KMS-11 (cell line): ENCODE results near the gene PCDHB6.
"Not testable (repeated sequence)": the region's sequence is repeated elsewhere in the genome, so short reads cannot be mapped to it uniquely, and the experiment has no call there.

Experiments
- H2AFZ ChIP-seq: fragments of 200-600 bp; sonication (generic); 2 replicates; pipeline ENCODE4 v1.6.1; 2016; ENCODE audit warnings: antibody characterized with exemption, mixed run types, low read depth
- H3K27ac ChIP-seq: fragments of 200-600 bp; sonication (generic); 2 replicates; pipeline ENCODE4 v1.6.1; 2016; ENCODE audit warnings: mild to moderate bottlenecking, mixed run types
- H3K27me3 ChIP-seq: fragments of 200-600 bp; sonication (generic); 2 replicates; pipeline ENCODE4 v1.6.1; 2017; ENCODE audit warnings: mild to moderate bottlenecking, low read depth, mixed run types, moderate library complexity; ENCODE audit not compliant: insufficient read depth
- H3K36me3 ChIP-seq: fragments of 200-600 bp; sonication (generic); 2 replicates; pipeline ENCODE4 v1.6.1; 2017; ENCODE audit warnings: mild to moderate bottlenecking, mixed run types; ENCODE audit not compliant: insufficient read depth
- H3K4me1 ChIP-seq: fragments of 200-600 bp; sonication (generic); 2 replicates; pipeline ENCODE4 v1.6.1; 2016; ENCODE audit warnings: mild to moderate bottlenecking, low read depth, mixed run types; ENCODE audit not compliant: poor library complexity, severe bottlenecking
- H3K4me2 ChIP-seq: fragments of 200-600 bp; sonication (generic); 2 replicates; pipeline ENCODE4 v1.7.0; 2016; ENCODE audit warnings: mild to moderate bottlenecking, mixed run types
- H3K4me3 ChIP-seq: fragments of 200-600 bp; sonication (generic); IDR thresholded peaks from 2 replicates; pipeline ENCODE4 v1.6.1; 2017; ENCODE audit warnings: low read depth, low read length, mixed read lengths; ENCODE audit not compliant: insufficient read depth
- H3K79me2 ChIP-seq: fragments of 200-600 bp; sonication (generic); 2 replicates; pipeline ENCODE4 v1.6.1; 2016; ENCODE audit warnings: low read depth, mixed run types; ENCODE audit not compliant: insufficient read depth
- H3K9ac ChIP-seq: fragments of 200-600 bp; sonication (generic); 2 replicates; pipeline ENCODE4 v1.6.1; 2016; ENCODE audit warnings: mild to moderate bottlenecking, mixed run types
- H4K20me1 ChIP-seq: fragments of 200-600 bp; sonication (generic); 2 replicates; pipeline ENCODE4 v1.6.1; 2016; ENCODE audit warnings: mild to moderate bottlenecking, mixed run types; ENCODE audit not compliant: insufficient read depth
- TF ChIP-seq, protein P1 (sequence below): fragments of 200-600 bp; sonication (generic); conservative IDR thresholded peaks from 2 replicates; pipeline ENCODE4 v1.6.1; 2017; ENCODE audit warnings: low read depth, mild to moderate bottlenecking, antibody characterized with exemption, low read length, moderate library complexity, mixed read lengths

PCDHB6 gene

DNA sequence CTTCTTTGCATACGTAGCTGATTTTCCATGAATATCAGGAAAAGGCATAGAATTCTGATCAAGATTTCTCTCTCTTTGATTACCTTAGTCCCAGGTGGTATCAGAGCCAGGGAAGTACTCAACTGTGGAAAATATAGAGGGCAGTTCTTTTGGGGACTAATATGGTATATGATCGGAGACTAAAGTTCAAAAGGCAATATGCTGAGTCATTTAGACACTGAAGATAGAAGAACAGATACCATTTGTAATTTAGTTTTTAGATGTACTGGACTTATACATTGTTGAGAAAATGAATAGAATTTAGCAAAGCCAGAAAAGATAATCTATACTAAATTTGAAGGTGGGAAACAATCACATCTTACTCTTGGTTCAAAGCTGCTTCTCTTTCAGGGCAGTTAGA, 44.5 kb upstream of the PCDHB6 start:
- Histone ChIP-seq H3K79me2 (no peaks in the 10 kb centered on the region), H3K27me3 (no peaks in the 10 kb centered on the region), H3K4me2 (no peak overlapping the region), H3K27ac (no peak overlapping the region), H3K4me3 (no peak overlapping the region), H3K4me1 (no peaks in the 10 kb centered on the region), H4K20me1 (no peaks in the 10 kb centered on the region), H2AFZ (no peak overlapping the region), H3K9ac (no peak overlapping the region), H3K36me3 (no peaks in the 10 kb centered on the region)
- TF ChIP-seq, protein P1, sequence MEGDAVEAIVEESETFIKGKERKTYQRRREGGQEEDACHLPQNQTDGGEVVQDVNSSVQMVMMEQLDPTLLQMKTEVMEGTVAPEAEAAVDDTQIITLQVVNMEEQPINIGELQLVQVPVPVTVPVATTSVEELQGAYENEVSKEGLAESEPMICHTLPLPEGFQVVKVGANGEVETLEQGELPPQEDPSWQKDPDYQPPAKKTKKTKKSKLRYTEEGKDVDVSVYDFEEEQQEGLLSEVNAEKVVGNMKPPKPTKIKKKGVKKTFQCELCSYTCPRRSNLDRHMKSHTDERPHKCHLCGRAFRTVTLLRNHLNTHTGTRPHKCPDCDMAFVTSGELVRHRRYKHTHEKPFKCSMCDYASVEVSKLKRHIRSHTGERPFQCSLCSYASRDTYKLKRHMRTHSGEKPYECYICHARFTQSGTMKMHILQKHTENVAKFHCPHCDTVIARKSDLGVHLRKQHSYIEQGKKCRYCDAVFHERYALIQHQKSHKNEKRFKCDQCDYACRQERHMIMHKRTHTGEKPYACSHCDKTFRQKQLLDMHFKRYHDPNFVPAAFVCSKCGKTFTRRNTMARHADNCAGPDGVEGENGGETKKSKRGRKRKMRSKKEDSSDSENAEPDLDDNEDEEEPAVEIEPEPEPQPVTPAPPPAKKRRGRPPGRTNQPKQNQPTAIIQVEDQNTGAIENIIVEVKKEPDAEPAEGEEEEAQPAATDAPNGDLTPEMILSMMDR, result no peak

GRCh38 chr5:141119250-141119649, 30.6 kb upstream of the PCDHB6 start:
- Histone ChIP-seq H2AFZ (no peak overlapping the region), H3K4me3 (no peak overlapping the region), H4K20me1 (no peaks in the 10 kb centered on the region), H3K27me3 (no peaks in the 10 kb centered on the region), H3K4me1 (no peaks in the 10 kb centered on the region), H3K79me2 (no peaks in the 10 kb centered on the region), H3K27ac (no peak overlapping the region), H3K4me2 (no peak overlapping the region), H3K36me3 (no peaks in the 10 kb centered on the region), H3K9ac (no peak overlapping the region)
- TF ChIP-seq, protein P1, result no peak

GRCh38 chr5:141121563-141121962, 28.3 kb upstream of the PCDHB6 start, which contains the start of gene PCDHB4:
PCDHB4 (plus strand) TSS chr5:141121818; CDS start chr5:141121999, 181 bp downstream.
- TF ChIP-seq, protein P1, result no peak
- H3K4me3 ChIP-seq, result no peak within 1 kb of the TSS

DNA sequence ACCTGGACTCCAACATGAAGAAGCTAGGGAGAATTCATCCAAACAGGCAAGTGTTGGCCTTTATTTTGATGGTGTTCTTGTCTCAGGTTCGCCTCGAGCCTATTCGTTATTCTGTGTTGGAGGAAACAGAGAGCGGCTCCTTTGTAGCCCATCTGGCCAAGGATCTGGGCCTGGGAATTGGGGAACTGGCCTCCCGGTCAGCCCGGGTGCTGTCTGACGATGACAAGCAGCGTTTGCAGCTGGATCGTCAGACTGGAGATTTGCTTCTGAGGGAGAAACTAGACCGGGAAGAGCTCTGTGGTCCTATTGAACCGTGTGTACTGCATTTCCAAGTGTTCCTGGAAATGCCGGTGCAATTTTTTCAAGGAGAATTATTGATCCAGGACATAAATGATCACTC, 27.9 kb upstream of the PCDHB6 start:
- Histone ChIP-seq H3K27ac (no peak overlapping the region), H3K27me3 (no peaks in the 10 kb centered on the region), H3K79me2 (no peaks in the 10 kb centered on the region), H3K4me2 (no peak overlapping the region), H3K4me1 (no peaks in the 10 kb centered on the region), H3K4me3 (no peak overlapping the region), H4K20me1 (no peaks in the 10 kb centered on the region), H3K36me3 (no peaks in the 10 kb centered on the region), H2AFZ (no peak overlapping the region), H3K9ac (no peak overlapping the region)
- TF ChIP-seq, protein P1, result no peak

More at GRCh38 chr5:141121563-141121962, 28.3 kb upstream of the PCDHB6 start, which contains the start of gene PCDHB4:
- H4K20me1 ChIP-seq, result no peaks in the 10 kb centered on the region
- no peaks in the 10 kb centered on the region for H3K27me3 ChIP-seq
- no peak within 1 kb of the TSS for H3K27ac ChIP-seq
- no peaks in the 10 kb centered on the region for H3K36me3 ChIP-seq
- H3K4me1 ChIP-seq, result no peaks in the 10 kb centered on the region
- no peak within 1 kb of the TSS for H2AFZ ChIP-seq
- no peak within 1 kb of the TSS for H3K9ac ChIP-seq
- H3K79me2 ChIP-seq, result no peaks in the 10 kb centered on the region
- no peak within 1 kb of the TSS for H3K4me2 ChIP-seq

DNA sequence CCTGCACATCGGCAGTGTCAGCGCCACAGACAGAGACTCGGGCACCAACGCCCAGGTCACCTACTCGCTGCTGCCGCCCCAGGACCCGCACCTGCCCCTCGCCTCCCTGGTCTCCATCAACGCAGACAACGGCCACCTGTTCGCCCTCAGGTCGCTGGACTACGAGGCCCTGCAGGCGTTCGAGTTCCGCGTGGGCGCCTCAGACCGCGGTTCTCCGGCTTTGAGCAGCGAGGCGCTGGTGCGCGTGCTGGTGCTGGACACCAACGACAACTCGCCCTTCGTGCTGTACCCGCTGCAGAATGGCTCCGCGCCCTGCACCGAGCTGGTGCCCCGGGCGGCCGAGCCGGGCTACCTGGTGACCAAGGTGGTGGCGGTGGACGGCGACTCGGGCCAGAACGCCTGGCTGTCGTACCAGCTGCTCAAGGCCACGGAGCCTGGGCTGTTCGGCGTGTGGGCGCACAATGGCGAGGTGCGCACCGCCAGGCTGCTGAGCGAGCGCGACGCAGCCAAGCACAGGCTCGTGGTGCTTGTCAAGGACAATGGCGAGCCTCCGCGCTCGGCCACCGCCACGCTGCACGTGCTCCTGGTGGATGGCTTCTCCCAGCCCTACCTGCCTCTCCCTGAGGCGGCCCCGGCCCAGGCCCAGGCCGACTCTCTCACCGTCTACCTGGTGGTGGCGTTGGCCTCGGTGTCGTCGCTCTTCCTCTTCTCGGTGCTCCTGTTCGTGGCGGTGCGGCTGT, 26.3 kb upstream of the PCDHB6 start:
- not testable (repeated sequence) for H3K79me2 ChIP-seq, H2AFZ ChIP-seq, H3K27ac ChIP-seq, H3K4me2 ChIP-seq, H3K27me3 ChIP-seq, H3K4me1 ChIP-seq, H3K9ac ChIP-seq, H3K4me3 ChIP-seq, H3K36me3 ChIP-seq, H4K20me1 ChIP-seq
